Pancreas (tissue), 10 donors: Measurements from ENCODE around the gene HAL. TPM values are rescaled to one million over a fixed set of nuclear protein-coding genes. Genes with fewer than 3 reads are reported as not detected.

Experiments
- ATAC-seq, 4 donors: fragments of 200-7000 bp; cut with Tn5 transposase; one replicate each; pipeline versions ENCODE4 v1.8.0 to v1.9.1; 2020; ENCODE audit warnings: mild to moderate bottlenecking in 4 of 4, moderate library complexity in 4 of 4
- DNase-seq, 6 donors: peaks; one replicate each; pipeline ENCODE4 v3.0.0-alpha.2; 2020
- FAIRE-seq: peaks from 2 replicates; lab custom pipeline; 2012; peaks lifted over from hg19 to GRCh38; lab: Jason Lieb, UNC
- H3K27ac ChIP-seq, 4 donors: fragments of 200-600 bp; sonication (generic); 1 replicate in 3 of 4; 2 replicates in 1 of 4; pipeline versions ENCODE4 v1.5.0 to v1.8.0; 2020
- H3K27me3 ChIP-seq, 4 donors: fragments of 200-600 bp; one replicate each; pipeline ENCODE4 v1.8.0; 2021
- H3K36me3 ChIP-seq, 3 donors: fragments of 200-600 bp; sonication (generic) in 1 of 3; one replicate each; pipeline versions ENCODE4 v1.5.0 to v1.8.0; 2020 to 2021
- H3K4me1 ChIP-seq, 3 donors: fragments of 200-600 bp; one replicate each; pipeline ENCODE4 v1.8.0; 2021
- H3K4me3 ChIP-seq, 4 donors: fragments of 200-600 bp; sonication (generic) in 2 of 4; one replicate each; pipeline versions ENCODE4 v1.5.0 to v1.8.0; 2020 to 2021
- H3K9me3 ChIP-seq, 4 donors: fragments of 200-600 bp; one replicate each; pipeline ENCODE4 v1.8.0; 2021
- CTCF ChIP-seq, 4 donors: fragments of 200-600 bp; sonication (generic) in 3 of 4; IDR thresholded peaks; one replicate each; pipeline versions ENCODE4 v1.5.0 to v1.8.0; 2021; ENCODE audit warnings: antibody characterized with exemption in 4 of 4
- WGBS, 2 donors: extraction: QIAGEN DNeasy Blood & Tissue Kit; methylation state at CpG; one replicate each; pipeline ENCODE4 v1.1.7; 2013; 5-methylcytosine and 5-hydroxymethylcytosine counted together
- intact Hi-C, 3 donors: fragments of 100-400 bp; cut with DNase I; formaldehyde crosslinking; loops; one replicate each; pipeline versions ENCODE4 v1.11.1 to v1.14.2; 2022
- polyA plus RNA-seq, 2 donors: library from polyadenylated mRNA; stranded (reverse); fragments of 200-250 nt; gene quantifications; one replicate each; pipeline ENCODE4 v1.2.3, GENCODE V29; 2013
- total RNA-seq, 6 donors: library from RNA; stranded (reverse); fragmentation: NEBNext Ultra II Directional in 4 of 6; extraction: Animal tissue kit (Norgen Biotek cat#: 25700) in 4 of 6; gene quantifications; one replicate each; pipeline versions ENCODE4 v1.2.1 to v1.2.4, GENCODE V29; 2021 to 2023
- donor health status: healthy with polysubstance abuse.
- donor health status: DM: no; HTN: no; CAD: no; lungs with moderate emphysema.
- donor health status: DM: no; HTN: no; CAD: no.
- donor health status: control.
- donor health status: control.
- donor health status: Bipolar disorder and iron deficiency.
- donor health status: DM: yes; HTN: yes; CAD: no.
- donor health status: DM: no; HTN: no; CAD: no.
- donor health status: DM: no; HTN: no; CAD: no.
- donor health status: DM: yes; HTN: yes; CAD: no.

HAL gene
- total and polyA plus RNA-seq, 8 donors = 0.08 to 1.2 (median 0.58) TPM; not detected in 1

GRCh38 chr12:95994476-95994875 lies 1.7 kb downstream of the HAL start:
- TF ChIP-seq CTCF (IDR thresholded peaks at IDR 0.05) = no peak
- H3K4me3 ChIP-seq = no peak overlapping the region
- ATAC-seq = no peak

GRCh38 chr12:95993907-95994306 lies 2.2 kb downstream of the HAL start:
- ATAC-seq = no peak
- H3K9me3 ChIP-seq = no peaks in the 10 kb centered on the region
- no peaks in the 10 kb centered on the region for H3K4me1 ChIP-seq
- no peaks in the 10 kb centered on the region for H3K27me3 ChIP-seq
- FAIRE-seq = no peak
- H3K27ac ChIP-seq = no peak overlapping the region
- 82 to 92% methylated on average over 7 of the region's 7 CpGs for WGBS, 2 donors
- H3K36me3 ChIP-seq = no peaks in the 10 kb centered on the region
- intact Hi-C loops = loop anchor here in 1 of 3 donors (10.0 kb wide), 1 partner anchor 69 kb away; no protein-coding TSS in a partner anchor
- DNase-seq = no peak
- H3K4me3 ChIP-seq = no peak overlapping the region
- no peak for TF ChIP-seq CTCF (IDR thresholded peaks at IDR 0.05)

More at GRCh38 chr12:95994476-95994875, 1.7 kb downstream of the HAL start:
- FAIRE-seq (no peak), DNase-seq (no peak)
- WGBS, 2 donors = 81 to 92% methylated on average over 5 of the region's 5 CpGs
- Histone ChIP-seq H3K27me3 (no peaks in the 10 kb centered on the region), H3K36me3 (no peaks in the 10 kb centered on the region), H3K27ac (no peak overlapping the region), H3K9me3 (no peaks in the 10 kb centered on the region), H3K4me1 (no peaks in the 10 kb centered on the region)
- intact Hi-C loops = loop anchor here in 1 of 3 donors (10.0 kb wide), 1 partner anchor 70 kb away; no protein-coding TSS in a partner anchor

- intact Hi-C loops = loop anchor here in 1 of 3 donors (10.0 kb wide), 1 partner anchor 65 kb away; no protein-coding TSS in a partner anchor
- no peak for TF ChIP-seq CTCF (IDR thresholded peaks at IDR 0.05)
- H3K4me1 ChIP-seq = no peaks in the 10 kb centered on the region
- ATAC-seq (no peak), FAIRE-seq (no peak), DNase-seq (no peak)
- no peaks in the 10 kb centered on the region for H3K36me3 ChIP-seq
- H3K9me3 ChIP-seq = no peaks in the 10 kb centered on the region
- H3K4me3 ChIP-seq = no peak overlapping the region
- 73 to 74% methylated on average over 7 of the region's 7 CpGs for WGBS, 2 donors
- H3K27me3 ChIP-seq = no peaks in the 10 kb centered on the region
- no peak overlapping the region for H3K27ac ChIP-seq
Measured at GRCh38 chr12:95990136-95990535, 6.0 kb downstream of the HAL start.

- ATAC-seq (no peak), DNase-seq (no peak), FAIRE-seq (no peak)
- WGBS, 2 donors = 67 to 74% methylated on average over 4 of the region's 4 CpGs
- no peaks in the 10 kb centered on the region for H3K36me3 ChIP-seq
- no peak for TF ChIP-seq CTCF (IDR thresholded peaks at IDR 0.05)
- no peaks in the 10 kb centered on the region for H3K4me1 ChIP-seq
- H3K4me3 ChIP-seq = no peak overlapping the region
- intact Hi-C loops = loop anchor here in 1 of 3 donors (10.0 kb wide), 1 partner anchor 65 kb away; no protein-coding TSS in a partner anchor
- H3K9me3 ChIP-seq = no peaks in the 10 kb centered on the region
- H3K27me3 ChIP-seq = no peaks in the 10 kb centered on the region
- H3K27ac ChIP-seq = no peak overlapping the region
Measured at GRCh38 chr12:95989504-95990123, 6.5 kb downstream of the HAL start.
